K562 (cell line): ENCODE data around the gene KMT2D. TPM values are rescaled to one million over a fixed set of nuclear protein-coding genes. Genes with fewer than 3 reads are reported as not detected.

Experiments
- CBX2 ChIP-seq: fragments of 200-600 bp; sonication (generic); IDR thresholded peaks from one replicate; pipeline ENCODE4 v1.6.1; 2012; ENCODE audit warnings: mild to moderate bottlenecking, low read length, inconsistent platforms; ENCODE audit not compliant: insufficient read depth, poor library complexity, severe bottlenecking
- CHD2 ChIP-seq: IDR thresholded peaks from 2 replicates; pipeline ENCODE4 v1.6.1; 2011; ENCODE audit warnings: low read depth, low read length
- DIDO1 ChIP-seq: fragments of 450-650 bp; IDR thresholded peaks from 2 replicates; pipeline ENCODE4 v1.6.1; 2016; ENCODE audit warnings: low read depth, missing biosample characterization, missing genetic modification characterization
- ESRRA ChIP-seq: fragments of 450-650 bp; IDR thresholded peaks from 2 replicates; pipeline ENCODE4 v1.6.1; 2014; ENCODE audit warnings: low read depth, mild to moderate bottlenecking, moderate library complexity, borderline replicate concordance
- ETV6 ChIP-seq, 3 experiments: fragments of 150-350 bp in 1 of 3; sonication (generic) in 1 of 3; formaldehyde crosslinking in 1 of 3; IDR thresholded peaks; 2 replicates each; pipeline versions ENCODE4 v1.6.1 to v1.8.0; 2014 to 2022; ENCODE audit warnings: borderline replicate concordance in 2 of 3, low read depth in 2 of 3, antibody characterized with exemption in 1 of 3, low read length in 1 of 3, mild to moderate bottlenecking in 1 of 3, missing genetic modification reagents in 1 of 3
- FOXM1 ChIP-seq, 2 experiments: fragments of 450-650 bp in 1 of 2; sonication (generic) in 1 of 2; formaldehyde crosslinking in 1 of 2; IDR thresholded peaks; 2 replicates each; pipeline versions ENCODE4 v1.6.1 to v1.9.0; 2017 to 2022; ENCODE audit warnings: low read depth in 2 of 2, mild to moderate bottlenecking in 2 of 2, missing genetic modification reagents in 1 of 2, moderate library complexity in 1 of 2
- HDAC8 ChIP-seq: fragments of 450-650 bp; IDR thresholded peaks from 2 replicates; pipeline ENCODE4 v1.6.1; 2016; ENCODE audit warnings: mild to moderate bottlenecking, missing genetic modification characterization, moderate library complexity, missing compliant biosample characterization
- JUNB ChIP-seq: fragments of 450-650 bp; formaldehyde crosslinking; conservative IDR thresholded peaks from 2 replicates; pipeline ENCODE4 v1.4.0; 2020; ENCODE audit warnings: mild to moderate bottlenecking
- MCM3 ChIP-seq: fragments of 450-650 bp; IDR thresholded peaks from 2 replicates; pipeline ENCODE4 v1.6.1; 2016
- NELFE ChIP-seq: IDR thresholded peaks from 2 replicates; pipeline ENCODE4 v1.6.1; 2011; ENCODE audit warnings: mild to moderate bottlenecking; ENCODE audit not compliant: insufficient read depth, insufficient read length
- NR0B1 ChIP-seq: fragments of 450-650 bp; IDR thresholded peaks from one replicate; pipeline ENCODE4 v1.6.1; 2018; ENCODE audit warnings: mild to moderate bottlenecking, moderate library complexity; ENCODE audit not compliant: partially characterized antibody
- NR1H2 ChIP-seq: sonication (generic); formaldehyde crosslinking; IDR thresholded peaks from 2 replicates; pipeline ENCODE4 v1.4.0; 2020; ENCODE audit warnings: mild to moderate bottlenecking, missing genetic modification reagents
- NRF1 ChIP-seq, 2 experiments: fragments of 450-650 bp; IDR thresholded peaks in 1 of 2; conservative IDR thresholded peaks in 1 of 2; 2 replicates each; pipeline ENCODE4 v1.6.1; 2014; ENCODE audit warnings: mild to moderate bottlenecking in 2 of 2
- PML ChIP-seq: IDR thresholded peaks from 2 replicates; pipeline ENCODE4 v1.6.1; 2012; ENCODE audit warnings: low read length, inconsistent platforms
- ZBTB34 ChIP-seq: fragments of 250-450 bp; sonication (Bioruptor Pico); IDR thresholded peaks from 2 replicates; pipeline ENCODE4 v1.8.0; 2021; ENCODE audit warnings: mild to moderate bottlenecking, moderate library complexity
- ZNF134 ChIP-seq: fragments of 250-450 bp; sonication (Bioruptor Pico); conservative IDR thresholded peaks from 2 replicates; pipeline ENCODE4 v1.4.0; 2020
- ZNF830 ChIP-seq: fragments of 250-450 bp; sonication (Bioruptor Pico); IDR thresholded peaks from 2 replicates; pipeline ENCODE4 v1.5.0; 2021; ENCODE audit warnings: mild to moderate bottlenecking
- polyA plus RNA-seq, 8 experiments: library from polyadenylated mRNA; depleted of rRNA in 4 of 8; stranded (reverse) in 5 of 8; unstranded in 3 of 8; fragments of >200 nt; fragmentation: Nextera tagmentation in 2 of 8; fragmentation: Illumina TruSeq in 1 of 8; extraction: Ambion mirVana in 2 of 8; extraction: Trizol in 1 of 8; gene quantifications; 2 replicates each; pipeline versions ENCODE4 v1.2.1 to v1.2.3, GENCODE V29; 2011 to 2014; ENCODE audit warnings: inconsistent platforms in 1 of 8, missing spikeins in 1 of 8
- total RNA-seq, 7 experiments: library from RNA; depleted of rRNA in 6 of 7; stranded (reverse); fragments of >200 nt in 6 of 7; fragmentation: Illumina TruSeq in 2 of 7; extraction: Trizol in 2 of 7; gene quantifications; 2 replicates each; pipeline versions ENCODE4 v1.2.1 to v1.2.3, GENCODE V29; 2011 to 2021; ENCODE audit warnings: low replicate concordance in 1 of 7
- TF ChIP-seq, protein P1 (sequence below): fragments of 450-650 bp; formaldehyde crosslinking; IDR thresholded peaks from 2 replicates; pipeline ENCODE4 v1.4.0; 2020; ENCODE audit warnings: mild to moderate bottlenecking, moderate library complexity
- TF ChIP-seq, protein P2 (sequence below): IDR thresholded peaks from 2 replicates; pipeline ENCODE4 v1.6.1; 2012; ENCODE audit warnings: low read depth, low read length, improper control_type of control experiment, borderline replicate concordance

KMT2D gene
- total and polyA plus RNA-seq, 9 of the 15 experiments (the other 6 are each of a cell fraction or from before 2014, with no cell fraction given), result 0.22 to 93.7 (median 13.7) TPM

DNA sequence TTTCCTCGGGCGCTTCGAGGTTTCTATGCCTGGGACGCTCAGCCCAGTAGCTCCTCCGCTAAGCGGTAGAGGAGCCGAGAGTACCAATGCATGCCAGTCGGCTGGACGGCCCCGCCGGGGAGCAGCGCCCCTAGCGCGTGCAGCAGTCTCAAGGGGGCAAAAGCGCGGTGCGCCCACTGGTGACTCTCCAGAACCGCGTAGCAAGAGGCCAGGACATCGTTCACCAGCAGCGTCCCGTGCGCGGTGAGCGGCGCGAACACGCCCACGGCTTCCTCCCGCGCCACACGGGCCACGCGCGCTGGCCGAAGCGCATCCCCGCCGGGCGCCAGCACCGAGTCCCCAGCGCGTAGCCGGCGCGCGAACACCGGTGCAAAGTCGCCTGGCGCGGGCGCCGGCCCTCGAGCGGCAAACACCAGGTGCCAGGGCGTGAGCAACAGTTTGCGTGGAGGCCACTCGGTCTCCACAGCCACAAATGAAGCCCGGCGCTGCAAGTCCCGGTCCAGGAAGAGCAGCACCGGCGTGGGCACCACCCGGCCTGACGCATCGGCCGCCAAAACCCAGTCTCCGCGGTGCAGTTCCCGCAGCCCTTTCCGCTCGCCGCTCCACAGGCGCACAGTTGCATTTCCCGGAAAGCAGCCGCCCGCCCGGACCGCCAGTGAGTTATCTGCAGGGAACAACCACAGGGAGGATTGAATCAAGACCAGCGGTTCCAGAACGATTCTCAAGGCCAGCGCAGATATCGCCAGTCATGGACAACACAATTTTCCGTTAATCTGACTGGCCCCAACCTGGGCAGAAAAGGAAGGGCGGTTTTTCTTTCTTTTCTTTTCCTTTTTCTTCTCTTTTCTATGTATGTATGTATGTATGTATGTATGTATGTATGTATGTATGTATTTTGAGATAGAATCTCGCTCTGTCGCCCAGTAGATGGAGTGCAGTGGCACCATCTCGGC is 29.5 kb upstream of the KMT2D start (continued):
- TF ChIP-seq ETV6 (IDR thresholded peaks at IDR 0.05; ENCODE audit: borderline replicate concordance in 1 of 2, low read depth in 2 of 2, low read length in 1 of 2), result peak; percentile 92 to 97
- TF ChIP-seq ETV6 (CRISPR knock-in tag; IDR thresholded peaks at IDR 0.05; ENCODE audit: borderline replicate concordance), result no peak
- TF ChIP-seq NELFE, result no peak
- TF ChIP-seq PML, result no peak
- TF ChIP-seq, protein P1, sequence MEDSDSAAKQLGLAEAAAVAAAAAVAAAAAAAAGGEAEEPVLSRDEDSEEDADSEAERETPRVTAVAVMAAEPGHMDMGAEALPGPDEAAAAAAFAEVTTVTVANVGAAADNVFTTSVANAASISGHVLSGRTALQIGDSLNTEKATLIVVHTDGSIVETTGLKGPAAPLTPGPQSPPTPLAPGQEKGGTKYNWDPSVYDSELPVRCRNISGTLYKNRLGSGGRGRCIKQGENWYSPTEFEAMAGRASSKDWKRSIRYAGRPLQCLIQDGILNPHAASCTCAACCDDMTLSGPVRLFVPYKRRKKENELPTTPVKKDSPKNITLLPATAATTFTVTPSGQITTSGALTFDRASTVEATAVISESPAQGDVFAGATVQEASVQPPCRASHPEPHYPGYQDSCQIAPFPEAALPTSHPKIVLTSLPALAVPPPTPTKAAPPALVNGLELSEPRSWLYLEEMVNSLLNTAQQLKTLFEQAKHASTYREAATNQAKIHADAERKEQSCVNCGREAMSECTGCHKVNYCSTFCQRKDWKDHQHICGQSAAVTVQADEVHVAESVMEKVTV (CRISPR knock-in tag), result no peak
- TF ChIP-seq ZNF830 (CRISPR knock-in tag), result no peak
- no peak for TF ChIP-seq MCM3
- TF ChIP-seq ZBTB34 (CRISPR knock-in tag), result no peak
- no peak for TF ChIP-seq NR1H2 (CRISPR knock-in tag)
- TF ChIP-seq NRF1 (conservative IDR thresholded peaks at IDR 0.05 in 1 of 2, IDR thresholded peaks at IDR 0.05 in 1 of 2), result peak; percentile 64 to 70
- TF ChIP-seq ZNF134 (CRISPR knock-in tag), result no peak
- TF ChIP-seq, protein P2, sequence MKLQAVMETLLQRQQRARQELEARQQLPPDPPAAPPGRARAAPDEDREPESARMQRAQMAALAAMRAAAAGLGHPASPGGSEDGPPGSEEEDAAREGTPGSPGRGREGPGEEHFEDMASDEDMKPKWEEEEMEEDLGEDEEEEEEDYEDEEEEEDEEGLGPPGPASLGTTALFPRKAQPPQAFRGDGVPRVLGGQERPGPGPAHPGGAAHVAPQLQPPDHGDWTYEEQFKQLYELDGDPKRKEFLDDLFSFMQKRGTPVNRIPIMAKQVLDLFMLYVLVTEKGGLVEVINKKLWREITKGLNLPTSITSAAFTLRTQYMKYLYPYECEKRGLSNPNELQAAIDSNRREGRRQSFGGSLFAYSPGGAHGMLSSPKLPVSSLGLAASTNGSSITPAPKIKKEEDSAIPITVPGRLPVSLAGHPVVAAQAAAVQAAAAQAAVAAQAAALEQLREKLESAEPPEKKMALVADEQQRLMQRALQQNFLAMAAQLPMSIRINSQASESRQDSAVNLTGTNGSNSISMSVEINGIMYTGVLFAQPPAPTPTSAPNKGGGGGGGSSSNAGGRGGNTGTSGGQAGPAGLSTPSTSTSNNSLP, result peak; percentile 61; the same call in 1 of the 2 replicates
- TF ChIP-seq CHD2, result no peak
- peak; percentile 24; the same call in 1 of the 2 replicates for TF ChIP-seq ESRRA
- TF ChIP-seq JUNB (CRISPR knock-in tag), result no peak
- TF ChIP-seq HDAC8 (tag), result no peak; the same call in 1 of the 2 replicates
- TF ChIP-seq NR0B1, result no peak
- no peak for TF ChIP-seq CBX2
- no peak for TF ChIP-seq DIDO1 (tag)
- peak; percentile 59 for TF ChIP-seq FOXM1 (IDR thresholded peaks at IDR 0.05; ENCODE audit: low read depth)
- no peak for TF ChIP-seq FOXM1 (CRISPR knock-in tag; IDR thresholded peaks at IDR 0.05; ENCODE audit: low read depth)
